ENCODE measurements around the gene GNL2. TPM values are rescaled to one million over a fixed set of nuclear protein-coding genes. Genes with fewer than 3 reads are reported as not detected.
"Not testable (repeated sequence)": the region's sequence is repeated elsewhere in the genome, so short reads cannot be mapped to it uniquely, and the experiment has no call there.

GNL2 gene
- polyA plus RNA-seq, 12 donors, result 45.6 to 104 (median 55.1) TPM; not detected in 1

DNA sequence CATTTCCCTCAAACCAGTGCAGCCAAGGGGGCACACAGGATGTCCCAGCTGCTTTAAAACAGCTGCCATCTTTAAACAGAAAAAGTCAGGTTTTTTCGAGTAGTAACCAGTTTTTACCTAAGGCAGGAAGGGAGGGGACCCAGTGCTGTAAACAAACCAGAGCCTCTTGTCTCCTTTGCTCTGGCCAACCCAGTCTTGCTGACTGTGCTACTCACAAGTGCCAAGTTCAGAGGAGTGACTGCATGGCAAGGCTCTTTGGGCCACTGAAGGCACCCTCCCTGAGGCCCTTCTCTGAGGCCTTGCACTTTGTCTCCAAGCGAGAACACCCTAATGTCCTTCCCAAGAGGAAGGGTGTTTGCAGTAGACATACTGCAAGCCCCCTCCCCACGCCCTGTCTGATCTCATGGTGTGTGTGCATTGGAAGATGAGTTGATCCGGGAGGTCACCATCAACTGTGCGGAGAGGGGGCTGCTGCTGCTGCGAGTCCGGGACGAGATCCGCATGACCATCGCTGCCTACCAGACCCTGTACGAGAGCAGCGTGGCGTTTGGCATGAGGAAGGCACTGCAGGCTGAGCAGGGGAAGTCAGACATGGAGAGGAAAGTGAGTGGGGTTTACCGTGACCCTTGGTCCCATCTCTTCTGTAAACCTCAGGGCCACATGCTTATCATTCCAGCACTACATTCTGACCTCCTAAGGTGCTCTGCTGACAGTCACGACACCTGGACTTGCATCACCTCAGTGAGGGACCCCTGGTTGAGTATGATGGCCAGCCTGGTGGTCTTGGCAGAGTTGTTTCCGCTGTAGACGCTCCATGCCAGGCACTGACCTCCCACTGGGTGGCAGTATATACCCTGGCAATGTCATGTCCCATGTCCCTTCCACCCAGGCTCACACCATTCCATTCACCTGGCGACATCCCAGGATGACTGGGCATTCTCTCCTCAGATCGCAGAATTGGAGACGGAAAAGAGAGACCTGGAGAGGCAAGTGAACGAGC is 34.3 kb downstream of the GNL2 start:
- peak; percentile 7 for DNase-seq

DNA sequence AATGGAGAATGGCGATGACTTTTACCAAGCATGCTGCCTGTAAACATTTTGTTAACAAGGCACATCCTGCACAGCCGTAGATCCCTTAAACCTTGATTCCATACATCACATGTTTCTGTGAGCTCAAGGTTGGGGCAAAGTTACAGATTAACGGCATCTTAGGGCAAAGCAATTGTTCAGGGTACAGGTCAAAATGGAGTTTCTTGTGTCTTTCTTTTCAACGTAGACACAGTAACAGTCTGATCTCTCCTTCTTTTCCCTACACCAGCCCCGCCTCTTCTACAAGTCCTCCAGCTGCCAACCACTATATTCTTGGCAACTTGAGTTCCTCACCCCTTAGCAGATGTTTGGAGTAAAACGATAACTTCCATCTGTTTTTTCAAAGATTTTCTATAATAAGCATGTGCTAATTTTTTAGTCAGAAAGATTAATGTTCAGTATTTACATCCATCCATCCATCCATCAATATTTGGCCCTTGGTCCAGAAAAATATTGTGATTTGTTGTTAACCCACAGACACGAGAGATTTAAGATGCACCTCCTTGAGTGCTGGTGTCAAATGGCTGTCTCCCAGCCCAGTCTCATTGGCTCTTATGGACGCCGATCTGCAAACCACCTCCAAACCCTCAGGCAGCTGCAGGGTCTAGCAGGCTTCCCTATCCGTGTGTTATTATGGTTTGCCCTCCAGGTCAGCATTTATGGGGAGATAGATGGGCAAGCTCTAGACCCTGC is 35.2 kb downstream of the GNL2 start:
- no peak for DNase-seq

DNA sequence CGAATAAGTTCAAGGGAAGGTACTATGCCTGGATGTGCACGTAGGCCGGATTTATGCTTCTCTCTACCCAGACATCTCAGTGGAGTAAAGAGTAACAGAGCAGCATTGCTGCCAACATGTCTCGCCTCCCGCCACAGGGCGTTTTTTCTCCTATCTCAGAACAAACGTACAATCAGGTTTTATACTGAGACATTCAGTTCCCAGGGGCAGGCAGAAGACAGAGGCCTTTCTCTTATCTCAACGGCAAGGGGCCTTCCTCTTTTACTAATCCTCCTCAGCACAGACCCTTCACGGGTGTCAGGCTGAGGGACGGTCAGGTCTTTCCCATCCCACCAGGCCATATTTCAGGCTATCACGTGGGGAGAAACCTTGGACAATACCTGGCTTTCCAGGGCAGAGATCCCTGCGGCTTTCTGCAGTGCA is 35.8 kb downstream of the GNL2 start:
- DNase-seq, result not testable (repeated sequence)

DNA sequence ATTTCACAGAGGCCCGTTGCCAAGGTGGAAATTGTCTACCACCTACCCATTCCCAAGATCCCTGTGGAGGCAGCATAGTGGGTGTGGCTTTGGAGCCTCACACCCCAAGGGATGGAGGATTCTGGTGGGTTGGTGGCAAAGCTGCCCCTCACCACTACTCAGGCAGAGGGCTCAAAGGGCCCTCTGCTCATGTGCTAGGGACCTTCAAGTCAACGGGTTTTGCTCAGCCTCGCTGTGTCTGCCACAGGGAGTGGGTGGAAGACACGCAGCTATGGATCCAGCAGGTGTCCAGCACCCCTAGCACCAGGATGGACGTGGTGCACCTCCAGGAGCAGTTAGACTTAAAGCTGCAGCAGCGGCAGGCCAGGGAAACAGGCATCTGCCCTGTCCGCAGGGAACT is 36.7 kb downstream of the GNL2 start:
- no peak for DNase-seq

DNA sequence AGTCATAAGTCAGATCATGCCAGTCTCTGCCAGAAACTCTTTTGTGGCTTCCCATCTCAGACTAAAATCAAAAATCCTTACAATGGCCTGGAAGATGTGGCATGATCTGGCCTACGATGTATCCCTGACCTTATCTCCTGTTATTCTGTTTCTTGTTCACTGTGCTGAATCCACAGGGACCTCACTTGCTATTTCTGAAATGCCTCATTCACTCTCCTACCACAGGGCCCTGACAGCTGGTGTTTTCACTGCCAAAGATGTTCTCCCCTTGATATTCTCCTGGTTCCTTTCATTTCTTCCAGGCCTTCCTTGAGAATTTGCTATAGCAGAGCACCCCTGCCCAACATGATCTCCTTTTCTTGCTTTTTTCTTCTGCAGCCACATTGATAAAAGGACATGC is 37.3 kb downstream of the GNL2 start:
- no peak for DNase-seq

DNA sequence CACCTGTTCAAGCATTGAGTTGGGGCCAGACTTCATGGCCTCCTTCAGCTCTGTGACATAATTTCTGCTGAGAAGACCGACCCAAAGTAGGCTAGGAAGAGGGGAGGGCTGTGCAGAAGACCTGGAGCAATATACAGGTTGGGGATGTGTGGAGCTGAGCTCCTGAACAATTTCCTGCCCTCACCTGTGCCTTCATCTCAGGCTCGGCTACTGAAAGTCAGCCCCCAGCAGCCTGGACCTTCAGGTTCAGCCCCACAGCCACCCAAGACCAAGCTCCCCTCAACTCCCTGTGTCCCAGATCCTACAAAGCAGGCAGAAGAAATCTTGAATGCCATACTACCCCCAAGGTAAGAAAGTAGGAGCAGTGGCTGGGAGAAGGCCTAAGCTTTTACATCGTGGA is 38.3 kb downstream of the GNL2 start:
- DNase-seq, result no peak

DNA sequence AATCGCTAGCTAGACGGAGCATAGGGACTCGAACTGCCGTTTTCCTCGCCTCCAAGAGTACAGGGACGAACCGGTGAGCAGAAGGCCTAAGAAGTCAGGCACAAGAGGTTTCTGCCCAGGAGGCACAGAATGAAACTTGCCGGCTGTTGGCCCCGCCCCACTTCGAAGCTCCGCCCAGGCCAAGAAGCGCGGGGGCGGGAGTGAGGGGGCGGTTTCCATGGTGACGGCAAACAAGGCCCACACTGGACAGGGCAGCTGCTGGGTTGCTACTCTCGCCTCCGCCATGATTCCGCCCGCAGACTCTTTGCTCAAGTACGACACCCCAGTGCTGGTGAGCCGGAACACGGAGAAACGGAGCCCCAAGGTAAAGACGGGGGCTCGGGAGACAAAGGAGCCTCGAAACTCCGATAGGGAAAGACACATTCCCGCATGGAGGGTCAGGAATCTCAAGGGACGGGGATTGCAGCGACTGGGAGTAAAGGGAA is 39.0 kb downstream of the GNL2 start, which contains the start of gene DNALI1:
Gene DNALI1 (plus strand): TSS at position 229 of the 485 bp plus-strand sequence. CDS start 55 bp downstream, at position 284.
- peak; percentile 61 for DNase-seq

DNA sequence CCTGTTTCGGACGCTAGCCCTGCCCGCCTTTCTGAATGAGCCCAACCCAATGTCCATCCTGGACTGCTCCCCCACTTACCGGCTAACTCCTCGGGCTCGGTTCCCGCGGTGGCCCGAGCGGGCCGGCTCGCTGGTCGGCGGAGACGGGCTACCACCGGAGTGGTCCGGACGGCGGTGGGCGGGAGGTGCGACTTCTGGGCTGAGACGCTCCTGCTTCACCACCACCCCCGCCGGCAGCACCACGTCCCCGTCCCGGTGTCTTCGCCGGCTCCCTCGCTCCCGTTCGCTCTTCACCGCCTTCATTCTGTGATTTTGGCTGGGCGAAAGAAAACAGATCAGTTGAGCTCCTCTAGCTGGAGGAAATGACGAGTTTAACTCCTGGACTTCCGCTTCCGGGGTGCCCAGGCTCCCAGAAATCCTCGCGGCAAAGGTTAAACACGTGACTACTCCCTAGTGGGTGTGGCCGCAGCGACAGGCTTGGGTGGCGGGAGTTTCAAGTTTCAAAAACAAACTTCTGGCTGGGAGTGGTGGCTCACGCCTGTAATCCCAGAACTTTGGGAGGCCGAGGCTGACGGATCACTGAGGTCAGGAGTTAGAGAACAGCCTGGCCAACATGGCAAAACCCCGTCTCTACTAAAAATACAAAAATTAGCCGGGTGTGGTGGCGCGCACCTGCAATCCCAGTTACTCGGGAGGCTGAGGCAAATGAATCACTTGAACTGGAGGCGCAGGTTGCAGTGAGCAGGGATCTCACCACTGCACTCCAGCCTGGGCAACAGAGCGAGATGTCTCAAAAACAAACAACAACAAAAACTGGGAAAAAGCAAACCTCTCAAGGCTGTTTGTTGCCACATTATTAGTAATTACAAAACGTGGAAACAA is 41.6 kb downstream of the GNL2 start, which contains the start of gene SNIP1:
Gene SNIP1 (minus strand): TSS at position 367 of the 882 bp plus-strand sequence. CDS start 64 bp downstream, at position 303.
- DNase-seq, result peak; percentile 93

DNA sequence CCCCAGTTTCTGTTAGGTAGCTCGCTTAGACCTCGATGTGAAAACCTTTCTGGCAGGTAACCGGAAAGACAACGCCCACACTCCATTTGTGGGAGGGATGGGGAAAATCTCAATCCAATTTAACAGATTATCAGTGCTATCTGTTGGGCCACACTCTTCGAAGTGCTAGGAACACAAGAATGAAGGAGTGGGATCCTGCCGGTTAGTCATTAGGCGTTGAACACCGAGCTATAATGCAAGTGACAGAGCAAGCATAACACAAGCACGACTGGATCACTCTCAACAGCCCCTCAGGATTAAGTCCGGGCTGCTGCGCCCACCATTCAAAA is 42.2 kb downstream of the GNL2 start:
- no peak for DNase-seq

DNA sequence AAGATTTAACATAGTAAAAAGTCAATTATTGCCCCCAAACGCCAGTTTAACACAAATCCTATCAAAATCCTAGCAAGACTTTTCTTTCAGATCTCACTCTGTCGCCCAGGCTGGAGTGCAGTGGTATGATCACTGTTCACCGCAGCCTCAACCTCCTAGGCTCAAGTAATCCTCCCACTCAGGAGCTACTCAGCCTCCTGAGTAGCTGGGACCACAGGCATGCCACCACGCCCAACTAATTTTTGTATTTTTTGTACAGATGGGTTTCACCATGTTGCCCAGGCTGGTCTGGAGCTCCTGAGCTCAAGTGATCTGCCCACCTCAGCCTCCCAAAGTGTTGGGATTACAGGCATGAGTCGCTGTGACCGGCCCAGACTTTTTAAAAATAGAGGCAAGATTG is 46.4 kb downstream of the GNL2 start:
- DNase-seq, result no peak

DNA sequence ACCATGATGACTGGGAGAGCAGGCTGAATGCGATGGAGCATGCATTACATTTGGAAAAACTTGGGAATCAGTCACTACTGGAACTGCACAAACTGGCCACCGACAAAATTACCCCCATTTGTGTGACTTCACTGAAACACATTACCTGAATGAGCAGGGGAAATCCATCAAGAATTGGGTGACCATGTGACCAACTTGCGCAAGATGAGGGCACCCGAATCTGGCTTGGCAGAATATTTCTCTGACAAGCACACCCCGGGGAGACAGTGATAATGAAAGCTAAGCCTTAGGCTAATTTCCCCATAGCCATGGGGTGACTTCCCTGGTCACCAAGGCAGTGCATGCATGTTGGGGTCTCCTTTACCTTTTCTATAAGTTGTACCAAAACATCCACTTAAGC is 50.7 kb downstream of the GNL2 start:
- no peak for DNase-seq

DNA sequence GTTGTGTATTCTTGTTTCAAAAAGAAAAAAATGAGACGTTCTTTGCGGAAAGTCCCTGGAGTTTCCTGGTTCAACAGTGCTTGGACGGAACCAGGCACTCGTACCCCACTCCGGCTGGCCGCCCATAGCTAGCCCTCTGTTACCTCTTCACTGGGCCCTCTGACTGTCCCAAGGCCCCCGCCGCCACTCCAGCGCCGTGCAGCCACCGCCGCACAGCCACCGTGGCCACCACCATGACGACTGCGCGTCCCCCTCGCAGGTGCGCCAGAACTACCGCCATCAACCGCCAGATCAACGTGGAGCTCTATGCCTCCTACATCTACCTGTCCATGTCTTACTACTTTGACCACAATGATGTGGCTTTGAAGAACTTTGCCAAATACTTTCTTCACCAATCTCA is 51.2 kb downstream of the GNL2 start:
- DNase-seq, result no peak

DNA sequence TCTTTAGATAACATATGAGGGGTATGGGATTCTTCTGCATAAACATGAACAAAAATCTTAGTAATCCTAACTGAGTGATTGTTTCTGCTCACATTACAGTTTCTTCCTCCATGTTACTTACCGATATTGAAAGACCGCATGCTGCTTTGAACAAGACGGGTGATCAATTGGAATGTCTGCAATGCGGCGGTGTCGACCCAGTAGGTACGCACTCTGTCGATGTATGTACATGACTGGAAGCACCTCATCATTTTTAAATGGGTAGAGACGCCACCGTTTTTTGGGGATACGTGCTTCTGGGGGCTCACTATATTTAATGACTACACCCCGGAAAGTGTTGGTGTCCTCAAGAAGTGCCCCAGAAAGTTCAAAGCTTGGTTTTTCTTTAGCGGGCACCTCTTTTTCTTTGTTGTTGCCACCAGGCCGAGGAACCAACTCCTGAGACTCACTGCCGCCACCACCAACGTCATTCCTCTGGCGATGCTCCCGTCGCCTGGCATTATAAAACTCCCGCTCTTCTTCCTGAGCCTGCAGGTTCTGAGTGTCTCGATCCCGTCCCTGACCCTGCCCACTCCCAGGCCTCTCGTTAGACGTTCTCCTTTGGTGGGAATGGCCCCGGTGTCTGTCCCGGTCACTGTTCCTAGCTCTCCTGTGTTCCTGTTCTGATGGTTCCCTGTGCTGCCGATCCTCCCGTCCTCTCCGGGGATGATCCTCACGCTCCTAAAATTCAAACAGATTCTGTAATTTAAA is 55.5 kb downstream of the GNL2 start:
- DNase-seq, result no peak

DNA sequence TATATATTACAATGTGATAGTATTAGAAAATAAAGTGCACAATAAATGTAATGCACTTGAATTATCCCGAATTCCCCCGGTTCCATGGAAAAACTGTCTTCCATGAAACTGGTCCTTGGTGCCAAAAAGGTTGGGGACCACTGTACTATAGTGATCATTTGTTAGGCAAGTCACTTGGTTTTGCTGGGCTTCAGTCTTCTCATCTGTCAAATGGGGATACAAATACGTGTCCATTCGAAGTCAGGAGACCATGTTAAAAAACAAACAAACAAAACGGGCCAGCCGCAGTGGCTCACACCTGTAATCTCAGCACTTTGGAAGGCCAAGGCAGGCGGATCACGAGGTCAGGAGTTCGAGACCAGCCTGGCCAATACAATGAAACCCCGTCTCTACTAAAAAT is 56.6 kb downstream of the GNL2 start:
- not testable (repeated sequence) for DNase-seq

DNA sequence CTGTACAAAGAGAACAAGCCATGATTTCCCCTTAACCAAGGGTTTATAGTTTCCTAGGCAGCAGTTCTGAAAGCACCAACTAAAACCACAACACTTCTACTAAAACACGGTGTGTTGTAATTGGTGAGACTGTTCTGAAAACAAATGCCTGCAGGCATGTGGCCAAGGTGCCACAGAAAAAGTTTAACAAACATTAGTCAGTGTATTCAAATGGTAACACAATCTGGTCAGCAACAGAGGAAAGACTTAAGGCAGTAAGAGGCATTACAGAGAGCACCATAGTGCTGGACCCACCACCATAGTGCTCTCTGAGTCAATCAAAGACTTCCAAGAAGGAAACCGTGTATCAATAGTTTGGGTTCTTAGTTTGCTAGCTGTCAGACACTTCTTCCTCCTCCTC is 58.4 kb downstream of the GNL2 start:
- DNase-seq, result no peak

DNA sequence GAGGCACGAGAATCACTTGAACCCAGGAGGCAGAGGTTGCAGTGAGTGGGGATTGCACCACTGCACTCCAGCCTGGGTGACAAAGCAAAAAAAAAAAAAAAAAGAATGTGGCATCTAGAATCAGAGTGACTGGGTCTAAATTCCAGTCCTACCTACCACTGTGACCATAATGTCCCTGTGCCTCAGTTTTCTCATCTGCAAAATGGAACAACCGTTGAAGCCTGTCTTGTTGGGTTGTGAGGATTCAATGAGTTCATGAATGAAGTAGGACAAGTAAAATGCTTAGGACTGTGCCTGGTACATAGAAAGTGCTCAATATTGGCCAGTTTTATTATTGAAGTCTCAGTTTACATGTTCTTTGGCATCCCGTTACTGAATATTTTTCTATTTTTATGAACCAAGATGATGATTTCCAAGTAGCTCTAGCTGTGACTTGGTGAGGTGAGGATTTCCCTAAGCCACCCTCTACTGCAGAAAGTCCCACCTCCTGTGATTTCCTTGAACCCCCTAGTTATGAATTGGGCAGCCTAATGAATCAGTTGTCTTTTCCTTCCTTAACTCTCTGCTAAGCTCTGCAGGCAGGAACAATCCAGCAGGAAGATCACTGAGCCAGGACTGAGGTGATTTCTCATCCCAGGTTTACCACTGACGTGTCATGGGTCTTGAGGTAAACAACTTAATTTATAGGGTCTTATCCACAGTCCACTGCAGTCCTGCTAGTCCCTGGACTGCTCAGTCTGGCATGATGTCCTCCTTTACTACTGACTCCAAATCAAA is 62.2 kb downstream of the GNL2 start:
- no peak for DNase-seq

DNA sequence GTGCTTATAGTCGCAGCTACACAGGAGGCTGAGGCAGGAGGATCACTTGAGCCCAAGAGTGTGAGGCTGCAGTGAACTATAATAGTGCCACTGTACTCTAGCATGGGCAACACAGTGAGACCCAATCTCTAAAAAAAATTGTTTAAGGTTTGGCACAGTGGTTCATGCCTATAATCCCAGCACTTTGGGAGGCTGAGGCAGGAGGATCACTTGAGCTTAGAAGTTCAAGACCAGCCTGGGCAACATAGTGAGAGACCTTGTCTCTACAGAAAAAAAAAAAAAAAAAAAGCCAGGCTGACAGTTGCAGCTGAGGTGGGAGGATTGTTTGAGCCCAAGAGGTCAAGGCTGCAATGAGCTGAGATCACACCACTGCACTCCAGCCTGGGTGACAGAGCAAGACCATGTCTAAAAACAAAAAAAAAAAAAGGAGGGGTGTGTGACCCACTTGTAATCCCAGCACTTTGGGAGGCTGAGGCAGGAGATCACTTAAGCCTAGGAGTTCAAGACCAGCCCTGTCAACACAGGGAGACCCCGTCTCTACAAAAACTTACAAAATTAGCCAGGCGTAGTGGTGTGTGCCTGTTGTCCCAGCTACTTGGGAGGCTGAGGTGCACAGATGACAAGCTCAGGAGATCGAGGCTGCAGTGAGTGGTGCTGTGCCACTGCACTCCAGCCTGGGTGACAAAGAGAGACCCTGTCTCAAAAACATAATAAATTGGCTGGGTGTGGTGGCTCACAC is 63.1 kb downstream of the GNL2 start:
- not testable (repeated sequence) for DNase-seq

DNA sequence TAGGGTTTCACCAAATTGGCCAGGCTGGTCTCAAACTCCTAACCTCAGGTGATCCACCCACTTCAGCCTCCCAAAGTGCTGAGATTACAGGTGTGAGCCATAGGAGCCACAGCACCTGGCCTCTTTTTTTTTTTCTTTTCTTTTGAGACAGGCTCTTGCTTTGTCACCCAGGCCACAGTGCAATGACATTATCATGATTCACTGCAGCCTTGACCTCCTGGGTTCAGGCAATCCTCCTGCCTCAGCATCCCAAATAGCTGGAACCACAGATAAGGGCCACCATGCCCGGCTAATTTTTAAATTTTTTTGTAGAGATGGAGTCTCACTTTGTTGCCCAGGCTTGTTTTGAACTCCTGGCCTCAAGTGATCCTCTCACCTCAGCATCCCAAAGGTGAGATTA is 65.8 kb downstream of the GNL2 start:
- not testable (repeated sequence) for DNase-seq

DNA sequence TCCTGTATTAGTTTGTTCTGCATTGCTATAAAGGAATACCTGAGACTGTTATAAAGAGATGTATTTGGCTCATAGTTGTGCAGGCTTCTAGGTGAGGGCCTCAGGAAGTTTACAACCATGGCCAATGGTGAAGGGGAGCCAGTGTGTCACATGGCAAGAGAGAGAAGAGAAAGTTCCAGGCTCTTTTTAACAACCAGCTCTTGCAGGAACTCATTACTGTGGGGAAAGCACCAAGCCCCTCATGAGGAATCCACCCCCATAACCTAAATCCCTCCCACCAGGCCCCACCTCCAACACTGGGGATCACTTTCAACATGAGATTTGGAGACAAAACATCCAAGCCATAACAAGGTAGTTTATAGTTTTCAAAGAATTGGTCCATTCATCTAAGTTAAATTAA is 76.1 kb downstream of the GNL2 start:
- no peak for DNase-seq
